ENCODE data around the gene NTSR1. TPM values are rescaled to one million over a fixed set of nuclear protein-coding genes. Genes with fewer than 3 reads are reported as not detected.

Gene NTSR1
- polyA plus RNA-seq, 1 donor from 2014 or later, result 0.05 TPM

DNA sequence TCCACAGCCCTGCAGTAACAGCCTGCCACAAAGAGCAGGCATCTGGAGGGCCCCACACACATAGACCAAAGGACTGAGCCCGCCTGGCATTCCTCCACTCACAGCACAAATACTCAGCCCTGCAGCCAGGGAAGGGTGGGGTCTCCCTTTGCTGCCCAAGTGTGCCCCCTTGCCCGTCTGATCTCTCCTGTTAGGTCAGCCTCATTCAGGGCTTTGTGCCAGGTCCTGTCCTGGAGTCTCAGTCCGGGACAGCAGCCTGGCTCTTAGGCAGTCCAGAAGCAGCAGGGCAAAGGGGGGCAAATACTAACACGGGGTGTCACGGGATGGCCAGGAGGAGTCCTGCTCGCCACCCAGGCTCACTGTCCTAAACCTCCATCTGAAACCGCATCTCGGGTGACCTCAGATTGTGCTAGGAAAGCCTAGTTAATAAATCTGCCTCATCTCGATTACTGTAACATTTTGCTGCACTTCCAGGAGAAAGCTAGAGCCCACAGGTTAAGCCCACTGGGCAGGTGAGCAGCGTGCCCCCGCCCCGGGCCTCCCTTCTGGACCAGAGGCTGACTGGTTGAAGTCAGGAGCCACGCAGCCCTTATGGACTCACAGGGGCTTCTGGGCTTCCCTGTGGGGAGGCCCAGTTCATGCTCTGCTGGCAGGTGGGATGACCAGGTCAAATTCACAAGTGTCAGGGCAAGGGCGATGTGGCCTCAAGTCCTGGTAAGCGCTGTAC is 92.8 kb downstream of the NTSR1 start:
- Histone ChIP-seq H3K4me2 (ENCODE audit: low read length) (no peak overlapping the region), H3K27me3 (ENCODE audit: insufficient read depth, low read depth, low read length) (no peaks in the 10 kb centered on the region), H3K9me3 (ENCODE audit: low read length) (no peaks in the 10 kb centered on the region), H2AFZ (ENCODE audit: low read depth, low read length) (no peak overlapping the region), H3K36me3 (ENCODE audit: insufficient read depth, low read length) (no peaks in the 10 kb centered on the region), H3K27ac (ENCODE audit: low read length) (no peak overlapping the region), H3K9me2 (ENCODE audit: insufficient read depth, low read length) (no peaks in the 10 kb centered on the region), H3K9ac (ENCODE audit: low read length) (no peak overlapping the region), H3F3A (ENCODE audit: insufficient read depth, low read length, poor library complexity, severe bottlenecking) (no peaks in the 10 kb centered on the region), H3K79me2 (replicated peaks; ENCODE audit: insufficient read depth, low read length) (peaks cover 7% of the 10 kb centered on the region), H4K20me1 (ENCODE audit: insufficient read depth) (no peaks in the 10 kb centered on the region), H3K4me3 (ENCODE audit: low read length) (no peak overlapping the region)
- no peak for TF ChIP-seq CTCF (IDR thresholded peaks at IDR 0.05; ENCODE audit: poor library complexity, severe bottlenecking)
- TF ChIP-seq POLR2AphosphoS5 (IDR thresholded peaks at IDR 0.05), result no peak
- TF ChIP-seq MXI1 (conservative IDR thresholded peaks at IDR 0.05; ENCODE audit: poor library complexity, severe bottlenecking), result no peak
- TF ChIP-seq, protein P1, sequence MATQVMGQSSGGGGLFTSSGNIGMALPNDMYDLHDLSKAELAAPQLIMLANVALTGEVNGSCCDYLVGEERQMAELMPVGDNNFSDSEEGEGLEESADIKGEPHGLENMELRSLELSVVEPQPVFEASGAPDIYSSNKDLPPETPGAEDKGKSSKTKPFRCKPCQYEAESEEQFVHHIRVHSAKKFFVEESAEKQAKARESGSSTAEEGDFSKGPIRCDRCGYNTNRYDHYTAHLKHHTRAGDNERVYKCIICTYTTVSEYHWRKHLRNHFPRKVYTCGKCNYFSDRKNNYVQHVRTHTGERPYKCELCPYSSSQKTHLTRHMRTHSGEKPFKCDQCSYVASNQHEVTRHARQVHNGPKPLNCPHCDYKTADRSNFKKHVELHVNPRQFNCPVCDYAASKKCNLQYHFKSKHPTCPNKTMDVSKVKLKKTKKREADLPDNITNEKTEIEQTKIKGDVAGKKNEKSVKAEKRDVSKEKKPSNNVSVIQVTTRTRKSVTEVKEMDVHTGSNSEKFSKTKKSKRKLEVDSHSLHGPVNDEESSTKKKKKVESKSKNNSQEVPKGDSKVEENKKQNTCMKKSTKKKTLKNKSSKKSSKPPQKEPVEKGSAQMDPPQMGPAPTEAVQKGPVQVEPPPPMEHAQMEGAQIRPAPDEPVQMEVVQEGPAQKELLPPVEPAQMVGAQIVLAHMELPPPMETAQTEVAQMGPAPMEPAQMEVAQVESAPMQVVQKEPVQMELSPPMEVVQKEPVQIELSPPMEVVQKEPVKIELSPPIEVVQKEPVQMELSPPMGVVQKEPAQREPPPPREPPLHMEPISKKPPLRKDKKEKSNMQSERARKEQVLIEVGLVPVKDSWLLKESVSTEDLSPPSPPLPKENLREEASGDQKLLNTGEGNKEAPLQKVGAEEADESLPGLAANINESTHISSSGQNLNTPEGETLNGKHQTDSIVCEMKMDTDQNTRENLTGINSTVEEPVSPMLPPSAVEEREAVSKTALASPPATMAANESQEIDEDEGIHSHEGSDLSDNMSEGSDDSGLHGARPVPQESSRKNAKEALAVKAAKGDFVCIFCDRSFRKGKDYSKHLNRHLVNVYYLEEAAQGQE (IDR thresholded peaks at IDR 0.05; ENCODE audit: borderline replicate concordance), result no peak
- no peak for TF ChIP-seq EP300 (conservative IDR thresholded peaks at IDR 0.05; ENCODE audit: poor library complexity, severe bottlenecking)
- no peak for TF ChIP-seq EZH2 (IDR thresholded peaks at IDR 0.05; ENCODE audit: borderline replicate concordance, insufficient read depth, low read length, poor library complexity, severe bottlenecking)

DNA sequence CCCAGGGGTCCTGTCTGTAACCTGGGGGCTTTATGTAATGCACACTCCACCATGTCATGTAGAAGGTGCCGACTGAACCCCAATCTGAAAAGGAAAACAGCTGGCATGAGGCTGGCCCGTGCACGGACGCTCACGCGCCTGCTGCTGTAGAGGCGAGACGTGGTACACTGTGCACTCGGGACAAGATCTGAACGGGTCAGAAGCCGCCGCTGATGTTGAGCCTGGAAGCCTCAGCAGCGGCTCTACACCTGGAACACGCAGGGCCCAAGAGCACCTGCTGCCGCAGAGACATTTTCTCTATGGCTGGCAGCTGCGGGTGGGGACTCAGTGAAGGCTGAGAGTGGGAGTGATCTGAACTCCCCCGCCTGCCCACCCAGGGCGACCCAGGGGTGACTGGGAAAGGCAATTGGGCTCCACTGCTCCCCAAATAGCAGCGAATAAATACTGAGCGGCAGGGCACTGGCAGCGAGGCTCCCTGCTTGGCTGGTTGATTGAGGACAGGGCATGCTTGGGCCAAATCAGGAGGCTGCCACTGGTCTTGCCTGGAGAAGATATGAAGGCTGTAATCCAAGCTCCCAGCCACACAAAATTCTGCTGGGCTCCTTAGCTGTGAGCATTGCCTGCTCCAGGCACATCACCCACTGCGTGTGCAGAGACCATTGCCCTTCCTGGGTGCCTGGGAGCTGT is 93.5 kb downstream of the NTSR1 start:
- no peaks in the 10 kb centered on the region for H4K20me1 ChIP-seq (ENCODE audit: insufficient read depth)
- no peaks in the 10 kb centered on the region for H3K36me3 ChIP-seq (ENCODE audit: insufficient read depth, low read length)
- peaks cover 3% of the 10 kb centered on the region for H3K79me2 ChIP-seq (replicated peaks; ENCODE audit: insufficient read depth, low read length)
- no peak overlapping the region for H3K4me3 ChIP-seq (ENCODE audit: low read length)
- TF ChIP-seq EP300 (conservative IDR thresholded peaks at IDR 0.05; ENCODE audit: poor library complexity, severe bottlenecking) (no peak), EZH2 (IDR thresholded peaks at IDR 0.05; ENCODE audit: borderline replicate concordance, insufficient read depth, low read length, poor library complexity, severe bottlenecking) (no peak), RAD21 (conservative IDR thresholded peaks at IDR 0.05) (no peak), SMC3 (conservative IDR thresholded peaks at IDR 0.05; ENCODE audit: poor library complexity) (no peak), MXI1 (conservative IDR thresholded peaks at IDR 0.05; ENCODE audit: poor library complexity, severe bottlenecking) (no peak), CTCF (IDR thresholded peaks at IDR 0.05; ENCODE audit: poor library complexity, severe bottlenecking) (no peak), POLR2AphosphoS5 (IDR thresholded peaks at IDR 0.05) (no peak), TAF1 (IDR thresholded peaks at IDR 0.05; ENCODE audit: low read depth) (no peak)
- TF ChIP-seq, protein P1 (IDR thresholded peaks at IDR 0.05; ENCODE audit: borderline replicate concordance), result no peak
- H3F3A ChIP-seq (ENCODE audit: insufficient read depth, low read length, poor library complexity, severe bottlenecking), result no peaks in the 10 kb centered on the region
- no peak overlapping the region for H2AFZ ChIP-seq (ENCODE audit: low read depth, low read length)
- no peak overlapping the region for H3K9ac ChIP-seq (ENCODE audit: low read length)
- no peak overlapping the region for H3K27ac ChIP-seq (ENCODE audit: low read length)
- H3K27me3 ChIP-seq (ENCODE audit: insufficient read depth, low read depth, low read length), result no peaks in the 10 kb centered on the region
- no peaks in the 10 kb centered on the region for H3K9me2 ChIP-seq (ENCODE audit: insufficient read depth, low read length)
- H3K9me3 ChIP-seq (ENCODE audit: low read length), result no peaks in the 10 kb centered on the region
- H3K4me2 ChIP-seq (ENCODE audit: low read length), result no peak overlapping the region

Data from neural cell (in vitro differentiated cells).